Right renal cortex interstitium (tissue), 3 donors: ENCODE measurements around the gene CREBL2. TPM values are rescaled to one million over a fixed set of nuclear protein-coding genes. Genes with fewer than 3 reads are reported as not detected.

ENCODE experiments used
- polyA plus RNA-seq, 3 donors: library from polyadenylated mRNA; unstranded; fragments of 120-200 nt; gene quantifications; one replicate each; pipeline ENCODE4 v1.2.1, GENCODE V29; 2013; ENCODE audit not compliant: insufficient read length in 3 of 3

The CREBL2 gene
- polyA plus RNA-seq, 3 donors: 35.9 to 39.1 (median 37.0) TPM

Other genes with a start within 250 kb of the CREBL2 start
- gene DUSP16, start 49.0 kb upstream of the CREBL2 start, polyA plus RNA-seq: 10 to 100 TPM; 26.0 to 26.3 (median 26.1) TPM
- gene GPR19, start 84.3 kb downstream of the CREBL2 start, polyA plus RNA-seq: 1 to 10 TPM; 1.5 to 1.7 (median 1.6) TPM
- 10 to 100 TPM; 68.3 to 81.7 (median 71.9) TPM for gene CDKN1B, start 105.5 kb downstream of the CREBL2 start, polyA plus RNA-seq
- gene APOLD1, start 173.8 kb downstream of the CREBL2 start, polyA plus RNA-seq: 10 to 100 TPM in 1 of 3 donors, 1 to 10 TPM in 2; 7.5 to 11.3 (median 8.9) TPM
- 10 to 100 TPM; 75.0 to 80.2 (median 80.0) TPM for gene DDX47, start 201.5 kb downstream of the CREBL2 start, polyA plus RNA-seq